ENCODE measurements around the gene SPESP1. TPM values are rescaled to one million over a fixed set of nuclear protein-coding genes. Genes with fewer than 3 reads are reported as not detected.

The SPESP1 gene
- total and polyA plus RNA-seq, 2 of the 8 experiments (the other 6 are each of a cell fraction or from before 2014, with no cell fraction given) = not detected

DNA sequence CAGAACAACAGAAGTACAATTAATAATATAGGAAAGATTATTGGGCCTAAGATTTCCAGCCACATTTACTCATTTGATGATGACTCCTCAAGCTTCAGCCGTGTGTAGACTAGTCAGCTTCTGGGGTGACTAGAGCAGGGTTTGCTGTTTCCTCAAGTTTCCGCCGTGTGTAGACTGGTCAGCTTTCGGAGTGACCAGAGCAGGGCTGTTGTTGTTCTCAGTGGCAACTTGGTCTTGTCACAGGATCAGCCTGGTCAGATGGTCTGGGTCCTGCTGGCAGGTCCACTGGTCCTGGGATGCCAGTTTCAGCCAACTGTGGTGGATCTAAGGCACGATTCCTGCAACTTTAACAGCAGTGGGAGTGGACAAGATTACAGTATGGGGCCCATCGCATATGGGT lies 62.4 kb downstream of the SPESP1 start:
- Histone ChIP-seq H4K20me1 (replicated peaks in 1 of 2; ENCODE audit: control insufficient read depth in 1 of 2, insufficient read depth in 2 of 2, low read length in 2 of 2) (no peaks in the 10 kb centered on the region), H3K14ac (ENCODE audit: insufficient read length) (no peak overlapping the region), H4K91ac (replicated peaks; ENCODE audit: insufficient read length, low read length) (no peak overlapping the region), H2BK12ac (ENCODE audit: low read depth, low read length) (no peak overlapping the region), H4K8ac (ENCODE audit: extremely low read depth, insufficient read depth, low read length) (no peak overlapping the region), H3K79me2 (ENCODE audit: control insufficient read depth in 1 of 2, insufficient read depth in 2 of 2, low read length in 2 of 2) (no peaks in the 10 kb centered on the region), H3K23me2 (ENCODE audit: low read depth, low read length) (no peaks in the 10 kb centered on the region), H3K4ac (replicated peaks; ENCODE audit: insufficient read length, low read depth, low read length) (no peak overlapping the region), H3K27me3 (replicated peaks in 1 of 4; ENCODE audit: control insufficient read depth in 3 of 4, extremely low read depth in 1 of 4, insufficient read depth in 3 of 4, low read length in 3 of 4) (0 out of 7 replicates have a peak, but pooled peaks cover 0 to 2% (median 0%) of the 10 kb centered on the region in 4 experiments), H2AK5ac (ENCODE audit: low read depth, low read length) (no peak overlapping the region), H3K9me3 (ENCODE audit: insufficient read depth in 2 of 2, low read depth in 1 of 2, low read length in 1 of 2) (0 out of 4 replicates have a peak, but pooled peaks cover 2 to 6% of the 10 kb centered on the region in 2 experiments), H3K4me3 (ENCODE audit: extremely low read depth in 1 of 4, insufficient read depth in 2 of 4, low read depth in 3 of 4, low read length in 4 of 4) (no peak overlapping the region), H2BK120ac (replicated peaks; ENCODE audit: low read depth, low read length) (no peak overlapping the region), H3K79me1 (ENCODE audit: low read depth, low read length) (no peaks in the 10 kb centered on the region), H2BK20ac (ENCODE audit: low read length) (0 out of 2 replicates have a peak overlapping the region, but pooled peaks have one; percentile 11), H3K18ac (ENCODE audit: extremely low read depth, low read length) (0 out of 2 replicates have a peak overlapping the region, but pooled peaks have one; percentile 39), H2AFZ (ENCODE audit: low read length) (no peak overlapping the region), H4K5ac (ENCODE audit: insufficient read length, low read depth, low read length) (no peak overlapping the region), H3K56ac (replicated peaks; ENCODE audit: insufficient read length, low read depth, low read length) (no peak overlapping the region), H3K36me3 (ENCODE audit: control insufficient read depth in 2 of 4, insufficient read depth in 4 of 4, low read length in 3 of 4) (no peaks in the 10 kb centered on the region; a peak in 1 of 8 replicates), H3K4me2 (ENCODE audit: insufficient read depth in 1 of 2, low read depth in 2 of 2, low read length in 2 of 2) (no peak overlapping the region), H2BK5ac (ENCODE audit: low read depth, low read length) (no peak overlapping the region), H2BK15ac (ENCODE audit: low read length) (no peak overlapping the region), H3K23ac (ENCODE audit: insufficient read length) (no peak overlapping the region), H3K9ac (replicated peaks in 1 of 4; ENCODE audit: extremely low read depth in 1 of 4, low read depth in 3 of 4, low read length in 3 of 4) (no peak overlapping the region), H3K4me1 (replicated peaks in 1 of 4; ENCODE audit: control insufficient read depth in 3 of 4, insufficient read depth in 4 of 4, low read length in 3 of 4) (peaks cover 5 to 15% (median 8%) of the 10 kb centered on the region in 4 experiments; a peak in 6 of 7 replicates), H3K27ac (ENCODE audit: low read depth, low read length) (no peak overlapping the region)
- ChIA-PET POLR2A (ENCODE audit: partially characterized antibody) (no interaction called here), CTCF (ENCODE audit: partially characterized antibody) (no interaction called here)
- no peak for FAIRE-seq
- TF ChIP-seq ZNF274 (IDR thresholded peaks at IDR 0.05; ENCODE audit: borderline replicate concordance, extremely low read depth, low read length) (no peak), TEAD4 (IDR thresholded peaks at IDR 0.05; ENCODE audit: low read depth, low read length) (no peak), JUND (IDR thresholded peaks at IDR 0.05; ENCODE audit: low read length) (no peak), SIX5 (IDR thresholded peaks at IDR 0.05; ENCODE audit: low read depth, low read length) (no peak)
- no peak for DNase-seq (ENCODE audit: low read depth in 1 of 2, low spot score in 2 of 2)
- 96% methylated on average over 6 of the region's 6 CpGs; no CpG with 5 or more reads in 1 of the 2 experiments for WGBS, 2 experiments (ENCODE audit: extremely low coverage in 1 of 2, insufficient coverage in 1 of 2, insufficient read length in 1 of 2, insufficient replicate concordance in 2 of 2, low coverage in 1 of 2, low lambda C conversion rate in 2 of 2, missing lambda C conversion rate in 1 of 2)
